Peyer's patch (tissue), 4 donors: ENCODE measurements around the gene MED15. TPM values are rescaled to one million over a fixed set of nuclear protein-coding genes. Genes with fewer than 3 reads are reported as not detected.

Experiments
- DNase-seq, 3 donors: peaks; one replicate each; pipeline ENCODE4 v3.0.0-alpha.2; 2017 to 2019
- H3K27ac ChIP-seq, 4 donors: fragments of 200-600 bp; sonication (generic); one replicate each; pipeline ENCODE4 v1.5.1; 2016 to 2019
- H3K27me3 ChIP-seq, 2 donors: fragments of 200-600 bp; sonication (generic); one replicate each; pipeline ENCODE4 v1.5.1; 2019
- H3K36me3 ChIP-seq, 3 donors: fragments of 200-600 bp; sonication (generic); one replicate each; pipeline ENCODE4 v1.5.1; 2016 to 2019
- H3K4me1 ChIP-seq, 4 donors: fragments of 200-600 bp; sonication (generic); one replicate each; pipeline ENCODE4 v1.5.1; 2016 to 2019
- H3K4me3 ChIP-seq, 4 donors: fragments of 200-600 bp; sonication (generic); 1 replicate in 3 of 4; 2 replicates in 1 of 4; pipeline ENCODE4 v1.5.1; 2016 to 2019; ENCODE audit warnings: mild to moderate bottlenecking in 1 of 4
- H3K9me3 ChIP-seq, 4 donors: fragments of 200-600 bp; sonication (generic); one replicate each; pipeline ENCODE4 v1.5.1; 2016 to 2019; ENCODE audit warnings: mild to moderate bottlenecking in 1 of 4
- POLR2A ChIP-seq, 2 donors: fragments of 450-650 bp; IDR thresholded peaks; one replicate each; pipeline ENCODE4 v1.5.1; 2017; ENCODE audit warnings: antibody characterized with exemption in 2 of 2, mild to moderate bottlenecking in 2 of 2, moderate library complexity in 2 of 2
- total RNA-seq, 4 donors: library from RNA; depleted of rRNA; stranded (reverse); fragments of >200 nt; gene quantifications; one replicate each; pipeline ENCODE4 v1.1.0, GENCODE V29; 2016
- TF ChIP-seq, protein P1 (sequence below), 6 experiments: fragments of 450-650 bp in 4 of 6; fragments of 200-600 bp in 2 of 6; sonication (generic) in 1 of 6; IDR thresholded peaks; one replicate each; pipeline ENCODE4 v1.5.1; 2017 to 2019; ENCODE audit warnings: antibody characterized with exemption in 6 of 6, mild to moderate bottlenecking in 3 of 6, moderate library complexity in 1 of 6

The MED15 gene, protein sequence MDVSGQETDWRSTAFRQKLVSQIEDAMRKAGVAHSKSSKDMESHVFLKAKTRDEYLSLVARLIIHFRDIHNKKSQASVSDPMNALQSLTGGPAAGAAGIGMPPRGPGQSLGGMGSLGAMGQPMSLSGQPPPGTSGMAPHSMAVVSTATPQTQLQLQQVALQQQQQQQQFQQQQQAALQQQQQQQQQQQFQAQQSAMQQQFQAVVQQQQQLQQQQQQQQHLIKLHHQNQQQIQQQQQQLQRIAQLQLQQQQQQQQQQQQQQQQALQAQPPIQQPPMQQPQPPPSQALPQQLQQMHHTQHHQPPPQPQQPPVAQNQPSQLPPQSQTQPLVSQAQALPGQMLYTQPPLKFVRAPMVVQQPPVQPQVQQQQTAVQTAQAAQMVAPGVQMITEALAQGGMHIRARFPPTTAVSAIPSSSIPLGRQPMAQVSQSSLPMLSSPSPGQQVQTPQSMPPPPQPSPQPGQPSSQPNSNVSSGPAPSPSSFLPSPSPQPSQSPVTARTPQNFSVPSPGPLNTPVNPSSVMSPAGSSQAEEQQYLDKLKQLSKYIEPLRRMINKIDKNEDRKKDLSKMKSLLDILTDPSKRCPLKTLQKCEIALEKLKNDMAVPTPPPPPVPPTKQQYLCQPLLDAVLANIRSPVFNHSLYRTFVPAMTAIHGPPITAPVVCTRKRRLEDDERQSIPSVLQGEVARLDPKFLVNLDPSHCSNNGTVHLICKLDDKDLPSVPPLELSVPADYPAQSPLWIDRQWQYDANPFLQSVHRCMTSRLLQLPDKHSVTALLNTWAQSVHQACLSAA
- total RNA-seq: 100 to 1,000 TPM; 115 to 215 (median 161) TPM

DNA sequence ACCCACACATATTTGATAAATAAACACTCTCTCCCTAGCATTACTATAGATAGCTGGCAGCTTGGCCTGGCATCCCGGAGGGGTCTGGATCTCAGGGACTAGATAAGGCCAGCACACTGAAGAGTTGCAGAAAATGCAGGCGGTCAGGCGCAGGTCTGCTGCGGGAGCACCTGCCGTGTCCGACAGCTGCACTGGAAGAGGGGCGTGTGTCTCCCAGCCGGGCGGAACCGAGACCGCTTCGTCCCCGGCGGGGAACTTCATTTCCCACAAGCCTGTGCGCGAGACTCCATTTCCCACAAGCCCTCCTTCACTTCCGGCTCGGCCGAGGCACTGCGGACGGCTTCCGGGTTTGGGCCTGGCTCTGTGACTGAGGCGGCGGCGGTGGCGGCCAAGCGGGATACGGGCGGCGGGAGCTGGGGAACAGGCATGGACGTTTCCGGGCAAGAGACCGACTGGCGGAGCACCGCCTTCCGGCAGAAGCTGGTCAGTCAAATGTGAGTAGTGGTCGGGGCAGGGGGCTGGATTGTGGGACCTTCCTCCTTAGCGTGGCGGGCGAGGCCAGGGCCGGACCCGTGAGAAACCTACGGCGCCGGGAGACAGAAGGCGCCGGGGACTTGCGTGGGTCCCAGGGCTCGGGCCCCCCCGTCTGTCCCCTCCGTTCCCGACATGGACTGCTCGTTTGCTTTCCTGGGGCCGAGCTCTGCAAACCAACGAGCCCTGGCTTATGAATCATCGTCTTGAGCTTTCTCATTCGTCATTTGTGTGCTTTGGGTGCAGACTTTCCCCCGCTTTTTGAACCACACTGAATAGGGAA is at the start of gene MED15:
MED15 (plus strand) TSS at position 358 of the 814 bp plus-strand sequence; CDS start at position 427, 69 bp downstream.
- peak within 1 kb of the TSS; percentile 68 to 95 (median 88) for H3K4me3 ChIP-seq
- H3K27me3 ChIP-seq: no peaks in the 10 kb centered on the region
- peaks cover 4 to 62% (median 12%) of the 10 kb centered on the region in 4 donors for H3K4me1 ChIP-seq
- peak within 1 kb of the TSS; percentile 89 to 97 (median 95) for H3K27ac ChIP-seq
- no peaks in the 10 kb centered on the region for H3K9me3 ChIP-seq
- no peaks in the 10 kb centered on the region for H3K36me3 ChIP-seq
- peak; percentile 81 to 92 for TF ChIP-seq POLR2A (IDR thresholded peaks at IDR 0.05)
- TF ChIP-seq, protein P1, sequence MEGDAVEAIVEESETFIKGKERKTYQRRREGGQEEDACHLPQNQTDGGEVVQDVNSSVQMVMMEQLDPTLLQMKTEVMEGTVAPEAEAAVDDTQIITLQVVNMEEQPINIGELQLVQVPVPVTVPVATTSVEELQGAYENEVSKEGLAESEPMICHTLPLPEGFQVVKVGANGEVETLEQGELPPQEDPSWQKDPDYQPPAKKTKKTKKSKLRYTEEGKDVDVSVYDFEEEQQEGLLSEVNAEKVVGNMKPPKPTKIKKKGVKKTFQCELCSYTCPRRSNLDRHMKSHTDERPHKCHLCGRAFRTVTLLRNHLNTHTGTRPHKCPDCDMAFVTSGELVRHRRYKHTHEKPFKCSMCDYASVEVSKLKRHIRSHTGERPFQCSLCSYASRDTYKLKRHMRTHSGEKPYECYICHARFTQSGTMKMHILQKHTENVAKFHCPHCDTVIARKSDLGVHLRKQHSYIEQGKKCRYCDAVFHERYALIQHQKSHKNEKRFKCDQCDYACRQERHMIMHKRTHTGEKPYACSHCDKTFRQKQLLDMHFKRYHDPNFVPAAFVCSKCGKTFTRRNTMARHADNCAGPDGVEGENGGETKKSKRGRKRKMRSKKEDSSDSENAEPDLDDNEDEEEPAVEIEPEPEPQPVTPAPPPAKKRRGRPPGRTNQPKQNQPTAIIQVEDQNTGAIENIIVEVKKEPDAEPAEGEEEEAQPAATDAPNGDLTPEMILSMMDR (IDR thresholded peaks at IDR 0.05): no peak
- peak; percentile 92 to 96 (median 92) for DNase-seq

DNA sequence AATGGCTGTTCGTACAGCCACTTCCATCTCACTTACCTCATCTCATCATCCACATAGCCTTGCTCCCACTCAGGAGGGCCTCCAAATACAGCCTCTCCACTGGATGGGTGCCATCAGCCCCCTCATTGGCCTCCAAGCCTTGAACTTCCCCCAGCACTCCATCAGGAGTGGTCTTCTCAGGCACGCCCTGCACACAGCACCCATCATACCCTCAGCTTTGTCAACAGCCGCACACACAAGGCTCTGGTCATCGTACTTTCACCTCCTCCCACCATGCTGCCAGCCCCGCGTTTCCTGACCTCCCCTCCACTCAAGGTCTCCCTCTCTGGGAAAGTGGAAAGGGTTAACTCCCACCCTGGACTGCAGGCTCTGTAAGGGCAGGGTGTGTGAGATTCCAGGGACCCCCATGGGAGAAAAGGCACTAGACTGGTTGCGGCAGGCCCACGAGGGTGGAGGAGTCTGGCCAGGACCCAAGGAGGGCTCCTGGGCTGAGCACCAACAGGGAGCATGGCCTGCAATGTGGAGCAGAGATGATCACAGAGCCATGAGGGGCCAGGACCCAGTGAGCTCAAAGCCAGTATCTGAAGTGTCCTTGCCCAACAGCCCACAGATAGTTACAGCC is 48.8 kb upstream of the MED15 start:
- H3K9me3 ChIP-seq: no peaks in the 10 kb centered on the region
- H3K36me3 ChIP-seq: no peaks in the 10 kb centered on the region
- H3K4me3 ChIP-seq: no peak overlapping the region
- TF ChIP-seq POLR2A (IDR thresholded peaks at IDR 0.05): no peak
- TF ChIP-seq, protein P1 (IDR thresholded peaks at IDR 0.05): no peak
- peaks cover 0 to 11% (median 2%) of the 10 kb centered on the region in 4 donors for H3K4me1 ChIP-seq
- H3K27ac ChIP-seq: no peak overlapping the region
- no peaks in the 10 kb centered on the region for H3K27me3 ChIP-seq
- DNase-seq: no peak

DNA sequence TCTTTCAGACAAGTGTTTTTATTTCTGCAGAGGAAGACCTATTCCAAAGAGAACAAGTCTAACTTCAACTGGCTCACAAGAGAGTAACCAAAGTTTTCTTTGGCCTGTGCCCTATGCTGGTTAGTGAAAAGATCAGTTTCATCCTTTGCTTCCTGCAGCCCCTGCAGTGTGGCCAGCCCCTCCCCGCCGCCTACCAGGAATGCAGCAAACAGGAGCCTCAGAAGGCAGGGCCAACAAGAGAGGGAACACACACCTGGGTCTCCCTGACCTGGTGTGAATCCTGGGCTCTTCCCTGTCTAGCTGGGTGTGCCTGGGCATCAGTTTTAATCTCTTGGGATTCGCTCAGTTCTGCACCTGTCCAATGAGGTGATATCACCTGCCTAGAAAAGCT is 48.3 kb upstream of the MED15 start:
- Histone ChIP-seq H3K4me1 (peaks cover 0 to 16% (median 4%) of the 10 kb centered on the region in 4 donors), H3K9me3 (no peaks in the 10 kb centered on the region), H3K4me3 (no peak overlapping the region), H3K27ac (no peak overlapping the region), H3K27me3 (no peaks in the 10 kb centered on the region), H3K36me3 (no peaks in the 10 kb centered on the region)
- TF ChIP-seq, protein P1 (IDR thresholded peaks at IDR 0.05): no peak
- no peak for TF ChIP-seq POLR2A (IDR thresholded peaks at IDR 0.05)
- DNase-seq: no peak

DNA sequence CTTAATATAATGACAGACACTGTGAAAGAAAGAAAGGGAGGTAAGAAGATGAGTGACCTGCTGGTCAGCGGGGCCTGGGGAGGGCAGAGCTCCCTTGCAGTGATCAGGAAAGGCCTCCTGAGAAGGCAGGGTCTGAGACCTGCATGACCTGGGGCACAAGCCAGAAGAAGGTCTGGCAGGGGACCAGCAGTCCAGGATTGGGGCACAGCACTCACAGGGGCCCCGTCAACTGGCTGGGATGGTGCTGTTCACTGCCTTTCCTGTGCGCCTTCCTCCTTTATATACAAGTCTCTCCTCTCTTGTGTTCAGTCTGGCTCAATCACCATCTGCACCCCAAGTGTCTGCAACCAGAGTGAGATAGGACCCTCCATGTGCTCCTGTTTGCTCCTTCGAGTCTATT is 47.5 kb upstream of the MED15 start:
- Histone ChIP-seq H3K27me3 (no peaks in the 10 kb centered on the region), H3K27ac (no peak overlapping the region), H3K4me1 (peaks cover 0 to 19% (median 7%) of the 10 kb centered on the region in 4 donors), H3K4me3 (no peak overlapping the region), H3K36me3 (peaks cover 0 to 2% (median 0%) of the 10 kb centered on the region in 3 donors), H3K9me3 (no peaks in the 10 kb centered on the region)
- TF ChIP-seq POLR2A (IDR thresholded peaks at IDR 0.05): no peak
- TF ChIP-seq, protein P1 (IDR thresholded peaks at IDR 0.05): no peak
- no peak for DNase-seq
